AG09319 (cell line): ENCODE results near the gene LYG2.

Experiments used
- DNase-seq: peaks from one replicate; pipeline ENCODE4 v3.0.0-alpha.2; 2010; ENCODE audit warnings: low read depth; ENCODE audit errors: extremely low read depth
- CTCF ChIP-seq: IDR thresholded peaks from 2 replicates; pipeline ENCODE4 v1.5.1; 2011; ENCODE audit warnings: low read depth, mild to moderate bottlenecking, inconsistent platforms, low read length, moderate library complexity

The LYG2 gene

GRCh38 chr2:99275882-99276281 lies 20.4 kb upstream of the LYG2 start:
- no peak for TF ChIP-seq CTCF
- no peak for DNase-seq

- DNase-seq, result no peak
- TF ChIP-seq CTCF, result no peak
Measured at GRCh38 chr2:99261242-99261641, 5.8 kb upstream of the LYG2 start.

GRCh38 chr2:99260184-99260583 lies 4.7 kb upstream of the LYG2 start:
- DNase-seq, result no peak
- no peak for TF ChIP-seq CTCF

- no peak for DNase-seq
- TF ChIP-seq CTCF, result no peak
Measured at GRCh38 chr2:99259465-99259864, 4.0 kb upstream of the LYG2 start.

DNA sequence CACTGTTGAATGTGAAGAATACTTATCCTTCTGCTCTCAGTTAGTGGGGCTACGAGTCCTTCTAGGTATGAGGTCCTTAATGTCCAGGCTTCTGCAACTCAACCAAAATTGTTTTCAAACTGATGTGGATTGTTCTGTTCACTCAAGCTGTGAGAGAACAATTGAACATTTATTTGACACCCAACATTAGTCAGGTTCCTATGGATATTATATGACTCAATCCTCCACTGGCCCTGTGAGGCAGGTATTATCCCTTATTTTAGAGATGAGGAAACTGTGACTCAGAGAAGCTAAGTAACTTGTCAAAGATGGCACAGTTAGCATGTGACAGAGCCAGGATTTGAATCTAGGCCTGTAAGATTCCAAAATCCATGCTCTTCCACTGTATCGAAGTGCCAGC lies 1.2 kb upstream of the LYG2 start:
- DNase-seq, result no peak
- no peak for TF ChIP-seq CTCF

DNA sequence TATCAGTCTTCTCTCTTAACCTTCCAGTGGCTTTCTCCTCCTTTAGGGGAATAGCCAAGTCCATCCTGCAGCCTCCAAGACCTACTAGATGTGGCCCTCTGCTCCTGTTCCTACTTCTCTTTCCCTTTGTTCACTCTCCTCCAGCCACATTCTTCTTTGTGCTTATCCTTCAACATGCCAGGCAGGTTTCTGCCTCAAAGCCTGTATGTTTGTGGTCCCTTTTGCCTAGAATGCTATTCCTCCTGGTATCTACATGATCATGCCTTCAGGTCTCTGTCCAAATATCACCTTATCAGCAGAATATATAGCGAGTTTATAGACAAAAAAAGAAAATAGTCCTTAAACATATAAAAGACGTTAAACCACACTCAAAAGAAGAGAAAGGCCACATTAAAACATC lies 5.5 kb downstream of the LYG2 start:
- no peak for TF ChIP-seq CTCF
- DNase-seq, result no peak

- no peak for TF ChIP-seq CTCF
- DNase-seq, result no peak
Measured at GRCh38 chr2:99242151-99242550, 13.3 kb downstream of the LYG2 start.
